GM12891 (cell line): ENCODE measurements around the gene RIPPLY3.
"Not testable (repeated sequence)": the region's sequence is repeated elsewhere in the genome, so short reads cannot be mapped to it uniquely, and the experiment has no call there.

Experiments
- DNase-seq: peaks from one replicate; pipeline ENCODE4 v3.0.0; 2011; ENCODE audit warnings: low spot score; ENCODE audit not compliant: insufficient read length
- FAIRE-seq: peaks from 2 replicates; lab custom pipeline; 2011; peaks lifted over from hg19 to GRCh38; lab: Jason Lieb, UNC
- PAX5 ChIP-seq: IDR thresholded peaks from 2 replicates; pipeline ENCODE4 v1.6.1; 2011; ENCODE audit warnings: low read length, moderate library complexity, mild to moderate bottlenecking; ENCODE audit not compliant: insufficient read depth, severe bottlenecking
- POLR2A ChIP-seq: IDR thresholded peaks from 2 replicates; pipeline ENCODE4 v1.6.1; 2011; ENCODE audit warnings: low read depth, low read length, control low read depth
- POLR2AphosphoS5 ChIP-seq: IDR thresholded peaks from 2 replicates; pipeline ENCODE4 v1.6.1; 2011; ENCODE audit warnings: low read depth, low read length, control low read depth
- POU2F2 ChIP-seq: IDR thresholded peaks from 2 replicates; pipeline ENCODE4 v1.6.1; 2011; ENCODE audit warnings: low read depth, mild to moderate bottlenecking, control low read depth, low read length, moderate library complexity
- SPI1 ChIP-seq: IDR thresholded peaks from 2 replicates; pipeline ENCODE4 v1.6.1; 2011; ENCODE audit warnings: low read depth, low read length, control low read depth
- TAF1 ChIP-seq: IDR thresholded peaks from 2 replicates; pipeline ENCODE4 v1.6.1; 2011; ENCODE audit warnings: low read depth, low read length, control low read depth

The RIPPLY3 gene

DNA sequence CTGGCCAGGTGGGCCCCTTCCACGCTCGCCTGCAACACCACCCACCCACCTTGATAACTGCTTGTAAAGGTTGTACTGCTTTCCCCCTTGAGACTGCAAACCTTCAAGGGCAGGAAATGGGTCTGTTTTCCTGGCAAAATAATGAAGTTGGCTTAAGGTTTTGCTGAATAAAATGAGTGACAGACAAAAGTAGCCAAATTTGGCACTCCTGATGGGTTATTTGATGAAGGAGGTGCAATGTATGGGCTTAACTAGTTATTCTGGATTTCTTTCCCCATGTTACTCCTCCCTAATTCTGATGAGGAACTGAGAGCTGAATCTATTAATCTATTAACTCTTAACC is 25.5 kb upstream of the RIPPLY3 start:
- FAIRE-seq (no peak), DNase-seq (no peak)
- TF ChIP-seq TAF1, result no peak
- TF ChIP-seq POU2F2, result no peak
- peak; percentile 47; the same call in 1 of the 2 replicates for TF ChIP-seq SPI1

DNA sequence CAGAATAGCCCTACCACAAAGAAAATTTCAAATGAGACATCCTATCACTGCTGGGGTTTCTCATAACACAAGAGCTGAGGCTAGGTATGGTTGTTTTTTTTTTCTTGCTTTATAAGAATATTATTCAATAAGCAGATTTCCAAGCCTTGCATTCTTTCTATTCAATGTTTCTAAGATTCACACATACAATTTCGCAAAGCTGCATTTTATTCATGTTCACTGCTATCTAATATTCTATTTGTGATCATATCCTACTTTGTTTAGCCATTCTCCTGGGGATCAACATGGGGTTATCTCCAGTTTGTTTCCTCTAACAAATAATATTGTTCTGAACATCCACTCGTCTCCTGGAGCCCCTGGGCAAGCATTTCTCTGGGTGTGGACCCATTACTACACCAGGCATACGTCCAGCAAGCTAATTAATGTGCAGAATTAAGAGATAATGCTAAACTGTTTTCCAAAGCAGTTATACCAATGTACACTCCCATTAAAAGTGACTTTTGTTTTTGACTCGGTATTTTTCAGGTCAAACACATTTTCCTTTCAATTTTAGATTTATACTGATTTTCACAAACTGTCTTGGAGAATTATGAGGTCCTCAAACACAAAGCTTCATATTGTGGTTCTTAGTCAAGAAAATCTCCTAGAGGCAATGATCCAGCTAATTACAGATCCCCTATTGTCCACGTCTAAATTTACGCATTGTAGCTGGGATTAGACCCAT is 24.4 kb upstream of the RIPPLY3 start:
- DNase-seq (no peak), FAIRE-seq (no peak)
- TF ChIP-seq POU2F2, result no peak
- no peak for TF ChIP-seq PAX5
- TF ChIP-seq TAF1, result no peak
- no peak for TF ChIP-seq POLR2AphosphoS5
- no peak for TF ChIP-seq SPI1
- TF ChIP-seq POLR2A, result no peak

- DNase-seq, result no peak
- TF ChIP-seq TAF1 (no peak), SPI1 (no peak), POLR2AphosphoS5 (no peak), POU2F2 (no peak), POLR2A (no peak), PAX5 (no peak)
- no peak for FAIRE-seq
Measured at GRCh38 chr21:36985751-36986594, 20.5 kb upstream of the RIPPLY3 start.

GRCh38 chr21:36987845-36988244 is 18.7 kb upstream of the RIPPLY3 start:
- TF ChIP-seq POLR2A, result no peak
- DNase-seq, result no peak
- FAIRE-seq, result no peak

DNA sequence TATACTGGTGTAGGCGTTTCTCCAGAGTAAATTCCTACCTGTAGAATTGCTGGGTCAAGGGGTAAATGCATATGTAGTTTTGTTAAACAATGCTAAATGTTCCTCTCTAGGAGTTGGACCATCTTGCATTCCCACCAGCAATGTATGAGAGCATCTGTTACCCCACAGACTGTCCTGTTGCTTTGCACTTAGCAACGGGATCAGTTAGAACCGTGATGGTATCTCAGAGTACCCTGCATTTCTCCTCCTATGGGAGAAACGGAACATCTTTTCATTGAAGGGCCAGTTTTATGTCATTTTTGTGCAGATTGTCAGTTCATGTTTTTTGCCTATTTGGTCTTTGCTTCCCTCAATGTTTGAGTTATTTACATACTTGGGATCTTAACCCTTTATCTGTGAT is 18.0 kb upstream of the RIPPLY3 start:
- TF ChIP-seq POU2F2 (no peak), PAX5 (no peak), POLR2AphosphoS5 (no peak), POLR2A (no peak)
- FAIRE-seq (no peak), DNase-seq (no peak)

DNA sequence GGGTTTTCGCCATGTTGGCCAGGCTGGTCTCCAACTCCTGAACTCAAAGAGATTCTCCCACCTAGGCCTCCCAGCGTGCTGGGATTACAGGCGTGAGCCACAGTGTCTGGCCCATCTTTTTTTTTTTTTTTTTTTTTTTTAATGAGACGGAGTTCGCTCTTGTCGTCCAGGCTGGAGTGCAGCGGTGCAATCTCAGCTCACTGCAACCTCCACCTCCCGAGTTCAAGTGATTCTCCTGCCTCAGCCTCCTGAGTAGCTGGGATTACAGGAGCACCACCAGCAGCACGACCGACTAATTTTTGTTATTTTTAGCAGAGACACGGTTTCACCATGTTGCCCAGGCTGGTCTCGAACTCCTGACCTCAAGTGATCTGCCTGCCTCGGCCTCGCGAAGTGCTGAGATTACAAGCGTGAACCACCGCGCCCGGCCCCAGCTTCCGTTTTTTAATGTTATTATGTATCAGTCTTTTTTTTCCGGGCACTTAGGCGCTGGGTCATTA is 17.3 kb upstream of the RIPPLY3 start:
- not testable (repeated sequence) for DNase-seq, FAIRE-seq

DNA sequence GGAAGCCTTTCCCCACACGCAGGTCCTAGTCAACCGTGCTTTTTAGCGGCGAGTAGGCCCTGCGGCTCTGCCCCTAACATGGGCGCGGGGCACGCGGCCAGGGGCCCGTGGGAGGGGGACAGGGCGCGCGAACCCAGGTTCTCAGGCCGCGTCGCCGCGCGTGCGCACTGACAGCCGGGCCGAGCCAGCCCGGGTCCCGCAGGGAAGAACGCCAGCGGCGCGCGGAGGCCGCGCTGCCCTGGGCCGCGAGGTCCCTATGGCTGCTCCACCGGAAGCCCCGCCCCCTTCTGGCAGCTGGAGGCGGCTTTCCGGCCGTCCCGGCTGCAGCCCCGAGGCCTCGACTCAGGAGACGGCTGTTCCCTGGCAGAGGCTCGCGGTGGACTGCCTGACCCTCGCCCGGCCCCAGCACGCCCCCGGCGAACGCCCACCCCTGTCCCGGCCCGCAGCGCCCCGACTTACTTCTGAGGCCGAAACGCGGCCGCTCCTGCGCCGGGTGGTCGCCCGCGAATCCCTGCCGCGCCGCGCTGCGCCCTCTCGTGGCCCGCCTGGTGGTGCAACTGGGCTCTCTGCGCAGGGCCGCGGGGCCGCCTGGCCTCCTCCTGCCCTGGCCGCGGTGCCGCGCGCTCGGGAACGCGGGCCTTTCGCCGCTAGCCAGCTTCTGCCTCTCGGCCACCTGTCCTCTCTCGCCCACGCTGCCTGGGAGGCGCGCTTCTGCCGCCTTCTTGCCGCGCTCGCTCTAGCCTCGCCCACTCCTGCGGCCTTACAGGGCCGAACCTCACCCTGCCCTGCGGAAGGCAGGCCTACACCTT is 16.6 kb upstream of the RIPPLY3 start:
- FAIRE-seq, result peak; percentile 90

DNA sequence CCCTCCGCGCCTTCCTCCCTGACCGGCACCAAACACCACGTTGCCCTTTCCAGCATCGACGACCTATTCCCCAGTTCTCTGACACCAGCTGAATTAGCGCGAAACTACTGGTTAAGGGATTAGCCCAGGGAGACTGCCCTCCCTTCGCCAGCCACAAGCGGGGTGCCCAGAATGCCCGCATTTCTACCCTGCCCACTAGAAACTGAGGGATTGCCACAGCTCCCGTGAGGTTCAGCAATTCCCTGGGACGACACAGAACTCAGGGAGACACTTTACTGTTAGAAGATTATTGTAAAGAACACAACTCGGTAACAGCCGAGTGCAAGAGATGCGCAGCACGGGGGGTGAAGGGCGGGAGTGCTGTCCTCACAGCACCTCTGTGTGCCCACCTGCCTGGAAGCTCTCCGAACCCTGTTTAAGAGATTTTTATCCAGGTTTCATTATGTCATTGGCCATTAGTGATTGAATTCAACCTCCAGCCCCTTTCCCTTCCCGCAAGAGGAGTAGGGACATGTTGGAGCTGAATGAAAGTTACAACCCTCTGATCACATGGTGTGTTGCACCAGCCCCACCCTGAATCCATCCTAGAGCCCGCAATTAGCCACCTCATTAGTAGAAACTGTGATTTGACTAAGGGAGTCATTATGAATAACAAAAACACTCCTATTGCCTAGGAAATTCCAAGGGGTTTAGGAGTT is 15.8 kb upstream of the RIPPLY3 start:
- TF ChIP-seq POLR2AphosphoS5 (no peak), TAF1 (no peak), POU2F2 (no peak), PAX5 (no peak), POLR2A (no peak), SPI1 (no peak)
- FAIRE-seq (no peak), DNase-seq (no peak)

More for the DNA sequence above, 16.6 kb upstream of the RIPPLY3 start:
- no peak for TF ChIP-seq POLR2AphosphoS5
- peak; percentile 51; the same call in 1 of the 2 replicates for TF ChIP-seq POLR2A
- DNase-seq, result peak; percentile 92

DNA sequence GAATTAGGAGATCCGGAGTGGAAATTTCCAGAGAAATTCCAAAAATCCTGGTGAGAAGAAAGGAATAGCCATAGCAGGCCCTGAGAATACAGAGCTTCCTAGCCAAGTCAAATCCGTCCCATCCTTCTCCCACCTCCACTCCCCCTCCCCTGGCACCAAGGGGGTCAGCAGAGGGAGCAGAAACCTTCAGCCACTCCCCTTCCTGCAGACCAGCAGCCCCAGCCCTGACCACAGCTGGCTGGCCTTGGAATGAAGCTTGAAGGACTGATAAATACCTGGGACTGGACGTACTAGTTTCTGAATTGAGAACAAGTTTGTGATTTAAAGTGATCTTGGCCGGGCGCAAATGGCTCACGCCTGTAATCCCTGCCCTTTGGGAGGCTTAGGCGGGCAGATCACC is 13.8 kb upstream of the RIPPLY3 start:
- TF ChIP-seq POLR2AphosphoS5, result no peak
- TF ChIP-seq POLR2A, result no peak
- no peak for TF ChIP-seq SPI1
- TF ChIP-seq POU2F2, result no peak
- no peak for TF ChIP-seq TAF1
- no peak for TF ChIP-seq PAX5
- no peak for FAIRE-seq
- no peak for DNase-seq

- DNase-seq (no peak), FAIRE-seq (no peak)
- no peak for TF ChIP-seq POU2F2
- TF ChIP-seq SPI1, result no peak
- TF ChIP-seq POLR2AphosphoS5, result no peak
- TF ChIP-seq PAX5, result no peak
- no peak for TF ChIP-seq TAF1
- TF ChIP-seq POLR2A, result no peak
Measured at GRCh38 chr21:36994501-36995158, 11.9 kb upstream of the RIPPLY3 start.

- not testable (repeated sequence) for DNase-seq, FAIRE-seq
Measured at GRCh38 chr21:36995285-36995684, 11.2 kb upstream of the RIPPLY3 start.
